GM13977 (cell line): ENCODE data around the gene PDYN.

Experiments
- DNase-seq: peaks from one replicate; pipeline ENCODE4 v3.0.0; 2012; ENCODE audit warnings: low spot score
- CTCF ChIP-seq: IDR thresholded peaks from 2 replicates; pipeline ENCODE4 v1.5.1; 2012; ENCODE audit warnings: mild to moderate bottlenecking, control low read depth; ENCODE audit not compliant: insufficient read depth; ENCODE audit errors: extremely low read depth, missing control alignments
- in situ Hi-C: fragments of 300-500 bp; cut with MboI; formaldehyde crosslinking; loops from one replicate; pipeline ENCODE4 v1.12.0; 2022; ENCODE audit warnings: low sequenced_read_pairs, low pct_unique_long_range_greater_than_20kb, mixed read lengths, inconsistent platforms; ENCODE audit not compliant: unreplicated experiment

The PDYN gene

GRCh38 chr20:1947535-1947846 is 46.4 kb downstream of the PDYN start:
- DNase-seq = no peak
- no peak for TF ChIP-seq CTCF
- in situ Hi-C loops = no loop called here

GRCh38 chr20:1946762-1947534 is 46.9 kb downstream of the PDYN start:
- in situ Hi-C loops = no loop called here
- no peak for DNase-seq
- no peak for TF ChIP-seq CTCF

GRCh38 chr20:1946442-1946761 is 47.5 kb downstream of the PDYN start:
- in situ Hi-C loops = no loop called here
- no peak for DNase-seq
- no peak for TF ChIP-seq CTCF

GRCh38 chr20:1945660-1946059 is 48.2 kb downstream of the PDYN start:
- no peak for TF ChIP-seq CTCF
- in situ Hi-C loops = no loop called here
- no peak for DNase-seq

GRCh38 chr20:1945134-1945618 is 48.7 kb downstream of the PDYN start:
- no peak for DNase-seq
- in situ Hi-C loops = no loop called here
- TF ChIP-seq CTCF = no peak

GRCh38 chr20:1944345-1945091 is 49.3 kb downstream of the PDYN start:
- in situ Hi-C loops = no loop called here
- DNase-seq = no peak
- TF ChIP-seq CTCF = no peak
